Effector memory CD8-positive, alpha-beta T cell (primary cell): ENCODE data around the gene PLAU.

Source experiments
- ATAC-seq: fragments of 150-1000 bp; cut with Tn5 transposase; replicated peaks from 2 replicates; pipeline ENCODE4 v1.10.0; 2021; ENCODE audit warnings: mild to moderate bottlenecking, moderate library complexity
- DNase-seq, 3 experiments: peaks; one replicate each; pipeline ENCODE4 v3.0.0; 2021
- H3K27ac Mint-ChIP-seq, 2 donors: one replicate each; pipeline ENCODE4 v1.8.0; 2022; ENCODE audit warnings: mild to moderate bottlenecking in 2 of 2, mixed read lengths in 2 of 2, moderate library complexity in 2 of 2
- H3K27me3 Mint-ChIP-seq, 2 donors: one replicate each; pipeline ENCODE4 v1.8.0; 2022; ENCODE audit warnings: mixed read lengths in 2 of 2
- H3K36me3 Mint-ChIP-seq: one replicate; pipeline ENCODE4 v1.8.0; 2022; ENCODE audit warnings: mild to moderate bottlenecking, moderate library complexity, mixed read lengths; ENCODE audit not compliant: insufficient read depth
- H3K4me1 Mint-ChIP-seq, 2 donors: one replicate each; pipeline ENCODE4 v1.8.0; 2022; ENCODE audit warnings: low read depth in 2 of 2, mixed read lengths in 2 of 2
- H3K4me3 Mint-ChIP-seq, 2 donors: one replicate each; pipeline ENCODE4 v1.8.0; 2022; ENCODE audit warnings: mild to moderate bottlenecking in 2 of 2, mixed read lengths in 2 of 2, moderate library complexity in 2 of 2
- H3K9me3 Mint-ChIP-seq, 2 donors: one replicate each; pipeline ENCODE4 v1.8.0; 2022; ENCODE audit warnings: mixed read lengths in 2 of 2

The PLAU gene

GRCh38 chr10:73872190-73872710, 38.7 kb upstream of the PLAU start:
- Mint-ChIP-seq H3K27me3 (no peaks in the 10 kb centered on the region), H3K36me3 (peaks cover 21% of the 10 kb centered on the region), H3K9me3 (no peaks in the 10 kb centered on the region), H3K4me3 (peak overlapping the region; percentile 82 to 84), H3K27ac (peak overlapping the region; percentile 71 to 77), H3K4me1 (peaks cover 53 to 55% of the 10 kb centered on the region in 2 donors)
- ATAC-seq (no peak), DNase-seq (no peak)

DNA sequence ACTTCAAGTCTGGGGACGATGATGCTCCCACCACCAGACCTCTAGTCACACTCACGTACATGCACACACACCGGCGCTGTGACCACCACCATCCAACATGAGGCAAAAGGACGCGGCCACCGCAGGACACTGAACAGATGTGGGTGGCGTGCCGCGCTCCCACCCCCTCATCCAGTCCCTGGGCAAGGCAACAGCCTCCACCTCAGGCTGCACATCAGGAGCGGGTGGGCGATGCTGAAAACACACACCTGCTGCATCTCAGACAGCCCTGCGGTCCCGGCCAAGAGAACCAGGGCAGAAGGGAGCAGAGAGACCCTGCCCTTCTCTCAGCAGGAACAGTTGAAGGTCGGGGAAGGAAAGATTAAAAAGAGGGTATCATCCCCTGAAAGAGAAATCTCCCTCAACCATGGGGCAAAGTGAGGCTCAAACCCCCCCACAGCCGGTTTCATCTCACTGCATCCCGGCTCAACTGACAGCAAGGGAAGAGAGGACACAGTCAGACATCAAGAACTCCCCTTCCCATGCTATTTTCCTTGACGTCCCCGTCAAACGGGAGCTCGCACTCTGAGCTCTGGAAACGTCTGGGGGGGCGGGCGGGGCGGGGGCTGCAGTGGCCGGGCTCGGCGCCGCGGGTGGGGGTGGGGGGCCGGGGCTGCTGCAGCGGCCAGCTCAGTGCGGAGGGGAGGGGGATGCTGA, 37.6 kb upstream of the PLAU start:
- Mint-ChIP-seq H3K27ac (peak overlapping the region; percentile 25 to 71), H3K27me3 (no peaks in the 10 kb centered on the region), H3K4me3 (peak overlapping the region; percentile 82 to 84), H3K4me1 (peaks cover 50 to 51% of the 10 kb centered on the region in 2 donors), H3K36me3 (peaks cover 24% of the 10 kb centered on the region), H3K9me3 (no peaks in the 10 kb centered on the region)
- DNase-seq (no peak), ATAC-seq (no peak)

DNA sequence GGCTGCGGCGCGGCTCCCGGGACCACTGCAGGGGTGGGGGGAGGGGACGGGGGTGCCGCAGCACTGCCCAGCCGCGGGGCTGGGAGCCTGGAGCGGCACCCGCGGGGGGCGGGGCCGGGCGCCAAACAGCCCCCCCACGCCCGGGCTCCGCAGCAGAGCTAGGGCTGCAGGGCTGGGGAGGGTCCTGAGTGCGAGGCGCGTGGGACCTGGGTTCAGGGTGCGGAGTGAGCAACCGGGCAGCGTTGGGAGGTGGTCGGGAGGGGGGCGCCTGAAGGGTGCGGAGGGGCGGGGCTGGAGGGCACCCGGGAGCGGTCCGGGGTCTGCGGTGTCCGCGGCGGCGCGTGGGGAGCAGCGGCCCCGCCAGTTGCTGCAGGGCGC, 37.1 kb upstream of the PLAU start:
- DNase-seq (no peak), ATAC-seq (peak; percentile 5)
- Mint-ChIP-seq H3K36me3 (peaks cover 24% of the 10 kb centered on the region), H3K4me3 (peak overlapping the region; percentile 79 to 84), H3K4me1 (peaks cover 44 to 47% of the 10 kb centered on the region in 2 donors), H3K9me3 (no peaks in the 10 kb centered on the region), H3K27me3 (no peaks in the 10 kb centered on the region), H3K27ac (no peak overlapping the region)

GRCh38 chr10:73874267-73875138, 36.4 kb upstream of the PLAU start, which contains the start of gene CAMK2G:
CAMK2G (minus strand) TSS chr10:73874555; CDS start chr10:73874461, 94 bp downstream.
- Mint-ChIP-seq H3K4me3 (peak within 1 kb of the TSS; percentile 82 to 84), H3K27ac (peak within 1 kb of the TSS; percentile 71 to 86), H3K36me3 (peaks cover 21% of the 10 kb centered on the region), H3K27me3 (no peaks in the 10 kb centered on the region), H3K4me1 (peaks cover 41 to 52% of the 10 kb centered on the region in 2 donors), H3K9me3 (no peaks in the 10 kb centered on the region)
- peak; percentile 70 to 73 (median 71) for DNase-seq
- peak; percentile 79 for ATAC-seq

GRCh38 chr10:73875139-73875475, 35.8 kb upstream of the PLAU start:
- peak; percentile 55 for ATAC-seq
- Mint-ChIP-seq H3K4me1 (peaks cover 46 to 56% of the 10 kb centered on the region in 2 donors), H3K36me3 (peaks cover 19% of the 10 kb centered on the region), H3K9me3 (no peaks in the 10 kb centered on the region), H3K4me3 (peak overlapping the region; percentile 79 to 84), H3K27me3 (no peaks in the 10 kb centered on the region), H3K27ac (peak overlapping the region; percentile 60 to 86)
- peak; percentile 49 to 59 (median 50) for DNase-seq

- Mint-ChIP-seq H3K4me1 (peaks cover 43 to 45% of the 10 kb centered on the region in 2 donors), H3K27ac (peak overlapping the region; percentile 44 to 62)
- ATAC-seq = no peak
Measured at GRCh38 chr10:73876157-73876556, 34.8 kb upstream of the PLAU start.

GRCh38 chr10:73876566-73876965, 34.4 kb upstream of the PLAU start:
- peak overlapping the region in 1 of 2 donors; percentile 19 for H3K4me3 Mint-ChIP-seq
- DNase-seq (no peak), ATAC-seq (no peak)
- no peaks in the 10 kb centered on the region for H3K27me3 Mint-ChIP-seq
- peaks cover 12% of the 10 kb centered on the region for H3K36me3 Mint-ChIP-seq
- peak overlapping the region; percentile 44 to 62 for H3K27ac Mint-ChIP-seq
- H3K4me1 Mint-ChIP-seq = peaks cover 39 to 42% of the 10 kb centered on the region in 2 donors
- H3K9me3 Mint-ChIP-seq = no peaks in the 10 kb centered on the region

More at GRCh38 chr10:73876157-73876556, 34.8 kb upstream of the PLAU start:
- H3K36me3 Mint-ChIP-seq = peaks cover 14% of the 10 kb centered on the region
- H3K4me3 Mint-ChIP-seq = peak overlapping the region in 1 of 2 donors; percentile 19
- no peak for DNase-seq
- no peaks in the 10 kb centered on the region for H3K27me3 Mint-ChIP-seq
- H3K9me3 Mint-ChIP-seq = no peaks in the 10 kb centered on the region

- no peak for ATAC-seq
- no peak for DNase-seq
- no peaks in the 10 kb centered on the region for H3K9me3 Mint-ChIP-seq
Measured at GRCh38 chr10:73876971-73877370, 34.0 kb upstream of the PLAU start.

GRCh38 chr10:73877533-73878160, 33.3 kb upstream of the PLAU start:
- ATAC-seq (no peak), DNase-seq (no peak)
- no peaks in the 10 kb centered on the region for H3K9me3 Mint-ChIP-seq
- H3K4me3 Mint-ChIP-seq = no peak overlapping the region
- H3K4me1 Mint-ChIP-seq = peaks cover 28 to 32% of the 10 kb centered on the region in 2 donors
- H3K27ac Mint-ChIP-seq = peak overlapping the region; percentile 18 to 38
- peaks cover 8% of the 10 kb centered on the region for H3K36me3 Mint-ChIP-seq
- no peaks in the 10 kb centered on the region for H3K27me3 Mint-ChIP-seq

More at GRCh38 chr10:73876971-73877370, 34.0 kb upstream of the PLAU start:
- Mint-ChIP-seq H3K36me3 (peaks cover 9% of the 10 kb centered on the region), H3K4me1 (peaks cover 35 to 38% of the 10 kb centered on the region in 2 donors), H3K27ac (peak overlapping the region; percentile 18 to 62), H3K27me3 (no peaks in the 10 kb centered on the region), H3K4me3 (no peak overlapping the region)

DNA sequence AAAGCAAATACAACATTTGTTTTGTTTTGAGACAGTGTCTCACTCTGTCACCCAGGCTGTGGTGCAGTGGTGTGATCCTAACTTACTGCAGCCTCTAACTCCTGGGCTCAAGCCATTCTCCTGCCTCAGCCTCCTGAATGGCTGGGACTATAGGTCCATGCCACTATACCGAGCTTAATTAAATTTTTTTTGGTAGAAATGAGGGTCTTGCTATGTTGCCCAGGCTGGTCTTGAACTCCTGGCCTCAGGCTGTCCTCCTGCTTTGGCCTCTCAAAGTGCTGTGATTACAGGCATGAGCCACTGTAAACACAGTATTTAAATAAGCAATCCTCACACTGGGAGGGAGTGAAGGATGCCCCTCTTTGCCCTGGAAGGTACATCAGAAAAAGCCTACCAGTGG, 32.6 kb upstream of the PLAU start:
- H3K9me3 Mint-ChIP-seq = no peaks in the 10 kb centered on the region
- ATAC-seq (no peak), DNase-seq (no peak)
- H3K36me3 Mint-ChIP-seq = peaks cover 8% of the 10 kb centered on the region
- no peaks in the 10 kb centered on the region for H3K27me3 Mint-ChIP-seq
- peak overlapping the region in 1 of 2 donors; percentile 60 for H3K27ac Mint-ChIP-seq
- no peak overlapping the region for H3K4me3 Mint-ChIP-seq
- H3K4me1 Mint-ChIP-seq = peaks cover 21 to 24% of the 10 kb centered on the region in 2 donors

DNA sequence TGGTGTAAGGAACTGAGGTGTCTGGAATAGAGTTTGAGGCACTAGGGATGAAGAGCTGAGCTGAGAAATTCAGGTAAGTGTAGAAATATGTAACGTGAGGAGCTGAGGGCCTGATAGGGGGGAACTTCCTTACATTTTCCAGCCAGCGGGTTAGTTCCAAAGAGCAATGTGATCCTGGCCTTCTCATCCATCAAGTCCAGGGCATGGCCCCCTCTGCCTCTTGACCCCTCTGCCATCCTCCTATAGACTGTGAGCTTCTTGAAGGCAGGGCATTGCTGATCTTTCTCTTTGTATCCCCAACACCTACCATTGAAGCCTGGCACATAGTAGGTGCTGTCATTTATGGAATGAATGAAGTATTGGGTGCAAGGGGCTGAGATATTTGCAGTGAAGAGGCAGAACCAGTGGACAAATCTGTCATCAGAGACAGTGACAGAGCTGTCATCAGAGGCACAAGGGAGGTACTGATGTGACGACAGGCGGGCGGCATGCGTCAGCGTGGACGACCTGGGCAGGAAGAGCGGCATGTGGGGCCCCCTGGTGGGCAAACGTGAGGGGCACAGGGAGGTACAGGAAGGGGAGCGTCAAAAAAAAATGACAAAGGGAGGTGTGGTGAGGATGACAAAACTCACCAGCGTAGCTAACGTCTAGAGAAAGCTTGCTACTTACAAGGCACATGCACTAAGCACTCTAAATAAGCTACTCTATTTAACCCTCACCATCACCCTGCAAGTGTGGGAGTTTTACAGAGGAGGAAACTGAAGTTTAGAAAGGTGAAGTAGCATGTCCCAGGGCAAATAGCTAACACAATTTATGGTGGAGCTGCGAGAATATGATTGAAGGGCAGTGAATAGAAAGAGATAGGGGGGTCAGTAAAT, 31.4 kb upstream of the PLAU start:
- no peaks in the 10 kb centered on the region for H3K9me3 Mint-ChIP-seq
- H3K4me1 Mint-ChIP-seq = peaks cover 21 to 23% of the 10 kb centered on the region in 2 donors
- peak; percentile 94 for DNase-seq
- no peak overlapping the region for H3K4me3 Mint-ChIP-seq
- peaks cover 8% of the 10 kb centered on the region for H3K36me3 Mint-ChIP-seq
- ATAC-seq = peak; percentile 90
- peak overlapping the region; percentile 11 to 60 for H3K27ac Mint-ChIP-seq
- H3K27me3 Mint-ChIP-seq = no peaks in the 10 kb centered on the region

GRCh38 chr10:73881221-73881919, 29.6 kb upstream of the PLAU start:
- H3K27ac Mint-ChIP-seq = no peak overlapping the region

More at GRCh38 chr10:73881221-73881919, 29.6 kb upstream of the PLAU start:
- Mint-ChIP-seq H3K9me3 (no peaks in the 10 kb centered on the region), H3K4me3 (no peak overlapping the region), H3K27me3 (no peaks in the 10 kb centered on the region), H3K4me1 (peaks cover 22% of the 10 kb centered on the region in 2 donors), H3K36me3 (peaks cover 4% of the 10 kb centered on the region)
- ATAC-seq = no peak
- no peak for DNase-seq
